Immature natural killer cell (primary cell): ENCODE measurements around the gene MMP13. TPM values are rescaled to one million over a fixed set of nuclear protein-coding genes. Genes with fewer than 3 reads are reported as not detected.
"Not testable (repeated sequence)": the region's sequence is repeated elsewhere in the genome, so short reads cannot be mapped to it uniquely, and the experiment has no call there.

Source experiments
- DNase-seq, 3 donors: peaks; one replicate each; pipeline ENCODE4 v3.0.0; 2022; ENCODE audit warnings: mixed read lengths in 1 of 3
- H3K27ac Mint-ChIP-seq, 6 donors: one replicate each; pipeline ENCODE4 v1.8.0; 2020; ENCODE audit warnings: mixed read lengths in 6 of 6, mild to moderate bottlenecking in 5 of 6, inconsistent platforms in 4 of 6, moderate library complexity in 3 of 6
- H3K27me3 Mint-ChIP-seq, 3 donors: one replicate each; pipeline ENCODE4 v1.8.0; 2020 to 2021; ENCODE audit warnings: low read depth in 3 of 3, mild to moderate bottlenecking in 3 of 3, mixed read lengths in 3 of 3, moderate library complexity in 3 of 3, inconsistent platforms in 1 of 3
- H3K36me3 Mint-ChIP-seq, 3 donors: one replicate each; pipeline ENCODE4 v1.8.0; 2020; ENCODE audit warnings: mixed read lengths in 3 of 3, inconsistent platforms in 2 of 3, mild to moderate bottlenecking in 2 of 3
- H3K4me1 Mint-ChIP-seq, 2 donors: one replicate each; pipeline ENCODE4 v1.8.0; 2020; ENCODE audit warnings: inconsistent platforms in 2 of 2, mild to moderate bottlenecking in 2 of 2, mixed read lengths in 2 of 2, moderate library complexity in 1 of 2
- H3K4me3 Mint-ChIP-seq, 5 donors: one replicate each; pipeline ENCODE4 v1.8.0; 2020; ENCODE audit warnings: mild to moderate bottlenecking in 5 of 5, mixed read lengths in 5 of 5, inconsistent platforms in 3 of 5, moderate library complexity in 3 of 5
- H3K9me3 Mint-ChIP-seq, 6 donors: one replicate each; pipeline ENCODE4 v1.8.0; 2020; ENCODE audit warnings: mild to moderate bottlenecking in 6 of 6, mixed read lengths in 6 of 6, inconsistent platforms in 4 of 6, moderate library complexity in 3 of 6
- polyA plus RNA-seq, 3 donors: library from polyadenylated mRNA; unstranded; fragments of 300-500 nt; fragmentation: Illumina TruSeq; gene quantifications; one replicate each; pipeline ENCODE4 v1.2.3, GENCODE V29; 2021

Gene MMP13
- polyA plus RNA-seq, 3 donors from 2014 or later: not detected

GRCh38 chr11:102905848-102906247 lies 49.7 kb downstream of the MMP13 start:
- H3K36me3 Mint-ChIP-seq, H3K4me1 Mint-ChIP-seq, H3K4me3 Mint-ChIP-seq, H3K27ac Mint-ChIP-seq, H3K27me3 Mint-ChIP-seq, DNase-seq, H3K9me3 Mint-ChIP-seq: not testable (repeated sequence)

- H3K9me3 Mint-ChIP-seq, H3K27me3 Mint-ChIP-seq, H3K4me3 Mint-ChIP-seq, H3K4me1 Mint-ChIP-seq, H3K27ac Mint-ChIP-seq, H3K36me3 Mint-ChIP-seq, DNase-seq: not testable (repeated sequence)
Measured at GRCh38 chr11:102903895-102904294, 51.6 kb downstream of the MMP13 start.

GRCh38 chr11:102900346-102900745 lies 55.2 kb downstream of the MMP13 start:
- Mint-ChIP-seq H3K4me1 (no peaks in the 10 kb centered on the region), H3K36me3 (no peaks in the 10 kb centered on the region), H3K4me3 (no peak overlapping the region), H3K9me3 (peaks cover 0 to 7% (median 4%) of the 10 kb centered on the region in 6 donors), H3K27ac (no peak overlapping the region), H3K27me3 (peaks cover 0 to 2% (median 0%) of the 10 kb centered on the region in 3 donors)
- DNase-seq: no peak

Other genes with a start within 250 kb of the MMP13 start
- gene MMP27, start 250.0 kb downstream of the MMP13 start, polyA plus RNA-seq: not detected
- gene MMP8, start 230.8 kb downstream of the MMP13 start, polyA plus RNA-seq: not detected
- not detected for gene MMP10, start 175.1 kb downstream of the MMP13 start, polyA plus RNA-seq
- gene MMP1, start 157.6 kb downstream of the MMP13 start, polyA plus RNA-seq: not detected
- not detected for gene MMP3, start 112.1 kb downstream of the MMP13 start, polyA plus RNA-seq
- gene MMP12, start 80.8 kb downstream of the MMP13 start, polyA plus RNA-seq: not detected
- gene DCUN1D5, start 136.4 kb upstream of the MMP13 start, polyA plus RNA-seq: 10 to 100 TPM; 26.1 to 34.4 (median 26.9) TPM
- gene DYNC2H1, start 153.7 kb upstream of the MMP13 start, polyA plus RNA-seq: 1 to 10 TPM in 2 of 3 donors, under 1 TPM in 1; 0.93 to 2.0 (median 1.0) TPM